Stomach (tissue), 4 donors: Measurements from ENCODE around the gene FLAD1.

Experiments
- CTCF ChIP-seq, 7 experiments: fragments of 450-650 bp in 4 of 7; fragments of 200-600 bp in 3 of 7; sonication (generic) in 3 of 7; IDR thresholded peaks; one replicate each; pipeline ENCODE4 v1.5.1; 2016 to 2019; ENCODE audit warnings: antibody characterized with exemption in 7 of 7, control low read depth in 2 of 7, mild to moderate bottlenecking in 1 of 7
- EP300 ChIP-seq: sonication (generic); formaldehyde crosslinking; IDR thresholded peaks from one replicate; pipeline ENCODE4 v1.6.1; 2017; ENCODE audit warnings: antibody characterized with exemption
- POLR2A ChIP-seq, 4 donors: fragments of 450-650 bp; IDR thresholded peaks; one replicate each; pipeline ENCODE4 v1.6.1; 2016; ENCODE audit warnings: antibody characterized with exemption in 4 of 4, control low read depth in 2 of 4, mild to moderate bottlenecking in 1 of 4, moderate library complexity in 1 of 4
- POLR2AphosphoS5 ChIP-seq, 3 donors: sonication (generic); formaldehyde crosslinking; IDR thresholded peaks; one replicate each; pipeline ENCODE4 v1.6.1; 2016; ENCODE audit warnings: antibody characterized with exemption in 3 of 3

DNA sequence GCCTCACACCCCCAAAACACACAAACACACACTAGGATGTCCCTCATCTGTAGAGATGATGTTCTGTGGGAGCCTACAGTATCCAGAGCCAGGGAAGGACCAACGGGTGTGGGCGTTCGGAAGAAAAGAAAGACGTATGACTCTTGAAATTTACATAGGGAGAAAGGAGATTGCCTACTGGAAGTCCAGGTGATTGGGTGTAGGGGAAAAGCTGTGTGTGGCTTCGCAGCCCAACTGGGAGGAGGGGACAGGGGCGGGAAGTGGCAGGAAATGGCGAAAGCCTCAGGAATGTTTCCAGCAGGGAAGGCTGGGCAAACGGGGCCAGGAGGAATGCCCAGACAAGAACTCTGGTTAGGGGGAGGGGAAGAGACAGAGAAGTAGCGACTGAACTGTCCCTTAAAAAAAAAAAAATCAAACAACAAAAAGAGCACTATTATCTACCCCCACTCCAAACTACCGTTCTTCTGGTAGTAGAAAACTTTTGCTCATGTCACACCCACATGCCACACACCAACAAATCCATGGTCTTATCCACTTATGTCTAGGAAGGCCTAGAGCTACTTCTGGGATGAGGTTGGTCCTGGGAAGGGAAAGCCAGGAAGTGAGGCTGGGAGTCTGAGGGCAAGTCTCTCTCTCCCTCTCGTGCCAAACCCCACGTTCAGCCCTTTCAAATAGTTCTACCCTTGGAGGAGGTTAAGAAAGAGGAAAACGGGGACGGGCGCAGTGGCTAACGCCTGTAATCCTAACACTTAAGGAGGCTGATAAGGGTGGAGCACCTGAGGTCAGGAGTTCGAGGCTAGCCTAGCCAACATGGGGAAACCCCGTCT lies 10.4 kb upstream of the FLAD1 start:
- TF ChIP-seq POLR2A (IDR thresholded peaks at IDR 0.05) (no peak), CTCF (IDR thresholded peaks at IDR 0.05) (no peak), POLR2AphosphoS5 (IDR thresholded peaks at IDR 0.05) (peak; percentile 44 to 90 (median 88)), EP300 (peak; percentile 67)
